Jurkat, Clone E6-1 (cell line): ENCODE results near the gene KCNK5.

Experiments used
- DNase-seq: peaks from one replicate; pipeline ENCODE4 v3.0.0-alpha.2; 2011; ENCODE audit warnings: low read depth, low spot score
- H3K4me3 ChIP-seq: 2 replicates; pipeline ENCODE4 v1.5.1; 2011; ENCODE audit warnings: mild to moderate bottlenecking, low read length, control low read depth, moderate library complexity

KCNK5 gene

DNA sequence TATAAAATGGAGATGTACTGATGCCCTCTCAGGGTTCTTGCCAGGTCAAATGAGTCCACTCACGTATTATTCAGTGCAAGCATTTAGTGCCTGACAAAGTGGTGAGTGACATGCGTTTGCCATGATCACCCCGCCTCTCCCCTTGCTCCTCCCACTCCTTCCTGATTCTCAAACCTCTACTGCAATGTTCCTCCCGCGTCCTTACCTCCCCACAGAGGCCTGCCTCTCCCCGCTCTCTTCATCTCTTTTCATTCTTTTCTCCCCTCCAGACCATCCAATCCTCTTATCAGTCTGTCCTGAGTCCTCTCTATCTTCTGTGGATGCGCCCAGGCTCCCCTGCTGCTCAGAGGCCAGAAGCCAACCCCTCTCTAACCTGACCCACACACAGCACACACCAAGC, 40.7 kb downstream of the KCNK5 start:
- no peak overlapping the region for H3K4me3 ChIP-seq
- no peak for DNase-seq

DNA sequence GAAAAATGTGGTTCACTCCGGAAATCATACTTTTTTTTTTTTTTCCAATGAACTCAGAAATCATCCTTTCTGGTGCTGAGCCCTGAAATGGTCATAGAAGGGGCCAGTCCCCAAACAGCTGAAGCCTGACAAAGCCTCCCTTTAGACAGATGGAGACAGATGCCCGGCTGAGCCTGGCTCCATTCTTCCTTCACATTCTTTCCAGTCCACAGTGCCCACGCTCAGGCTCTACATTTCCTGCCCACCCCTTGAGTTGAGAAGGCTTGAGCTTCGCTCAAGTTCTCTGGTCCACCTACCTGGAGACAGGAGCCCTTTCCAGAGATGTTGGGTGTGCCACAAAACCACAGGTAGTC, 41.2 kb downstream of the KCNK5 start:
- no peak for DNase-seq
- H3K4me3 ChIP-seq, result no peak overlapping the region

DNA sequence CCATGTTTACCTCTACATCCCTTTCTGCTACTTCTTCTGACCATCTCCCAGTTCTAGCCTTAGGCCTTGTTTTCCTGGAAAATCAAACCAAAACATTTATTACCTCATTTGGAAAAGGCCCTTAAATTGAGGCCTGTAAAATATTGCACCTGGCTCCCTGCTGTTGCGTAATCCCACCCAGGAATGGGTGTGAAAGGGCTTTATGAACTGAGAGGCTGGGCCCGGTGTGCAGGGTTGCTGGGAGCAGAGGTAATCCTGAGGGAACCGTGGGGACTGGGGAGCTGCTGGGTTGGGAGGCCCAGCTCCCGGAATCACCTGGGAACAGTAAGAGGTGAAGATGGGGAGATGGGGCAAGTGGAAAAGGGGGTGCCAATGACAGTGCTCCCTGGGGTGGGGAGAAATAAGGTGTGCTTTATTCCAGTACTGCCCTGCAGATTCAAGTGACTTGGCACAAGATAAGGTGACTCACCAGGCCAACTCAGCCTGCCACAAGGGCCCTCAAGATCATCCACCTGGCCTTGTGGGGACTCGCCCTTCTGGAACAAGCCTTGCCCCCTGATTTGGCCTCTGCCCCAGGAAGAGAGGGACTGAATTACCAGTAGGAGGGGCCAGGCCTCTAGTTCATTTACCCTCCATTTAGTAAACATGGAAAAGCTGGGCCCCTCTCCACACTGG, 44.2 kb downstream of the KCNK5 start:
- no peak overlapping the region for H3K4me3 ChIP-seq
- no peak for DNase-seq

DNA sequence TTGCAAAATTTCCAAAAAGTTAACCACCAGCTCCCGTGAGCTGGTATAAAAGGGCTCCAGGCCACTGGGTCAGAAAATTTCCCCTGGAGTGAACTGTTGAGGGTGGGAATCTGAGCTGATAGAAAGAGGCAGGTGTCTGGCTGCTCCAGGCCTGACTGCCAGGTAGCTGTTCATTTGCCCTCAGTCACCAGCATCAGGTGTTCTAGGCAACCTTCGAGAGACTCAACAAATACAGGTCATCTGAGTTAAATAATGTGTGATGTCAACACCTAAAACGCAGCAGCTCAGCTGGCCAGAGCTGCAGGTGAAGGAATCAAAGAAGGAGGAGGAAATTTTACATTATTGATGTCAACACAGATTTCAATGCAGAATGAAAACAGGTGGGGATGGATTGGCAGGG, 46.7 kb downstream of the KCNK5 start:
- no peak for DNase-seq
- H3K4me3 ChIP-seq, result no peak overlapping the region

DNA sequence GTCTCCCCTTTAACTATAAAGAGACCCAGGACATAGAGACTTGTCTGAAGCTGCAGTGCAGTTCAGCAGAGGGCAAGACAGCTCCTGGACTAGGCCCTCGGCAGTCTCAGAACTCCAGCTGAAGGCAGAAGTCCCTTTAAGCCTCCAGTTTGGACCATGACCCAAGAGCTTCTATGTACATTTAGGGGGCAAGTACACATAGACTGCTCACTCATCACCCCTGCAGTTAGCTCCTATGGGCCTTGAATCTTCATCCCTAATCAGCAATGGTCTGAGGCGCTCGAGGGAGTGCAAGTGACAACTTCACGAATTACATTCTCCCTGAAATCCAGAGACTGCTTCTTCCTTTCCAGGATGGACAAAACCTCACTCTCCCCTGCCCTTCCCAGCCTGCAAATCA, 47.4 kb downstream of the KCNK5 start:
- DNase-seq, result no peak
- no peak overlapping the region for H3K4me3 ChIP-seq

DNA sequence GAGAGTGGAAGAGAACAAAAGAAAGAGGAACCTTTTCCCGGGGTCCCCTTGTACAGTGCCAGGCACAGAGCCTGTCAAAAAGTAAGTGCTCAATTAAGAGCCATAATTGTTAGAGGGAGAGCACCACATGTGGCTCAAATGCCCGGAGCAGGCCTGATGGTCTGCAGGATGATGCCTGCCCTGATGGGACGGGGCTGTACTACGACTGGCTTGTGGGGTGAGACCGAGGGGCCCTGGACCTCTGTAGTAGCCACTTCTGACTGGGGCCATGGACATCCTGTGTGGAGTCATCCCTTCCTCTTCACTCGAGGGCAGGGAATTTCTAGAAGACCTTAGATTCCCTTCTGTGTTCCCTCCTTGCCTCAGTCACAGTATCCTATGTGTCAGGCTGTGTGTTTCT, 47.9 kb downstream of the KCNK5 start:
- H3K4me3 ChIP-seq, result no peak overlapping the region
- DNase-seq, result no peak

DNA sequence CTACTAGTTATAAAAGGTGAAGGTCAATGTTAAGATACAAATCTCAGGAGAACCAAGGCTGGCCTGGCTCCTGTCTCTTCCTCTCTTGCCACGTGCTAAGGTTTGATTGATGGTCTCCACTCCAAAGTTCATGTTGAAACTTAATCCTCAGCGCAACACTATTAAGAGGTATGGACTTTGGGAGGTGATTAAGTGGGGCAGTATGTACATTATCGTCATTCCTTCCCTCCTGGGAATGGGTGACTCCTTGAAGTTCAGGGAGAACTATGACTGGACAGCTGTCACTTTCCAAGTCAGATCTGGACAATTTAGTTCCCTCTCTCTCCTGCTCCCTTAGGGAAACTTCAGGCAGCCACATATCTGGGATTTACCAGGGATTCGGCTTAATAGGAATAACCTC, 50.5 kb downstream of the KCNK5 start:
- DNase-seq, result no peak
- no peak overlapping the region for H3K4me3 ChIP-seq

DNA sequence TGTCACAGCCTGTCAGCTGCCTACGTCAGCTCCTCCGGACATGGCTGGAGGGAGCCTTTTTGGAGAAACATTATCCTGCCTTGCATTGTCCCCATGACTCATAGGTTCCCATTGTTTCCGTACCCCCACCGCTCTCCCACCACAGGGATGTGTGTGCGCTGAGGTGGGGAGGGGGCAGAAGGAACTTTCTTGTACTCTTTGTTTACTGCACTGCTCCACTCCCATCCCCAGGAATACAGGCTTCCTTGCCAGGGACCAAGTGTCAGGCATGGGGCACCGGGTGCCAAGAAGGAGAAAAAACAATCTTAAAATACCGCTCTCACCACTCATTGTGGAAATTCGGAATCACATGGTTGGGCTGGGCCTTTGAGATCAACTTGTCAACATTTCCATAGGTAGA, 51.0 kb downstream of the KCNK5 start:
- DNase-seq, result no peak
- no peak overlapping the region for H3K4me3 ChIP-seq

DNA sequence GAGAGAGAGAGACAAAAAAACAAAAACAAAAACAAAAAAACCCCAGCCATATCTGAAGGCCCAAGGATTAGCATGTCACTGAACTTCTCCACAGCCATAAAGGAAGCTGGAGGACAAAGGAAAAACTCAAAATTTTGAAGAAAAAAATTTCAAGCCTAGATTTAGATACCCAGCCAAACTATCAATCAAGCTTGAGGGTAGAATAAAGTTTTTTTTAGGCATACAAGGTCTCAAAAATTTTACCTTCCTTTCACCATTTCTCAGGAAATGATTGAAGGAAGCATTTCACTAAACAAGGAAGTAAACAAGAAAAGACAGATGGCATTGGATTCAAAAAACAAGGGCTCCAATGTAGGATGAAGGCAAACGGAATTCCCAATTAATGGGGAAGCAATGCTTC, 52.1 kb downstream of the KCNK5 start:
- H3K4me3 ChIP-seq, result no peak overlapping the region
- DNase-seq, result no peak

DNA sequence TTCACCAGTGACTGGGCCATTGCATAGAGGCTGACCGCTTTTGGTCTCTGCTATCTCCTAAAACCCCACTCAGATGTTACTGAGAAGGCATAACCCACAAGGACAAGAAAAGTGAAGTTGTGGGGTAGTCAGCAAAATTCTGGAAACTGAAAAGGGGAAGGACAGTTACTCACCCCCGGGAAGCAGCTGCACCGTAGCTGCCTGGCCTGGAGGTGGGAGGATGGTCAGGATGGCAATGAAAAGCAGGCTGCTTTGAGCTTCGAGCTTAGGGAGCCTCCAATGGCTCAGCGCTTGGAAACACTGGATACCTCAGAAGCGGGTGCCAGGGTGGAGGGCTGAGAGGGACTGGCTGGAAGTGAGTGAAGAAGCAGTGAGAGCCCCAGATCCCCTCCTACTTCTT, 56.0 kb downstream of the KCNK5 start:
- no peak for DNase-seq
- no peak overlapping the region for H3K4me3 ChIP-seq

DNA sequence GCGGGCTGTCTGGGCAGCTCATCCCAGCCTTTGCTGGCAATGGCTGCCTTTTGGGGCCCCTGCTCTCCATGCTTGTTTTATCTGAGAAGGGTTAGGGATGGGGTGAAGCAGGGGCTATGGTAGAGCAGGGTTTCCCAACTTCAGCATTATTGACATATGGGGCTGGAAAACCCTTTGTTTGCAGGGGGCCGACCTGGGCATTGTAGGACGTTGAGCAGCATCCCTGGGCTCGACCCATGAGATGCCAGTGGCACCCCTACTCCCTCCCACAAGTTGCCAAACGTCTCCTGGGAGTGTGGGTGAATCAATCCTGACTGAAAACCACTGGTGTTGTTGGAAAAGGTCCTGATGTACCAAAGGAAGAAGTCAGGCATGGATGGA, 56.9 kb downstream of the KCNK5 start:
- no peak overlapping the region for H3K4me3 ChIP-seq
- no peak for DNase-seq

DNA sequence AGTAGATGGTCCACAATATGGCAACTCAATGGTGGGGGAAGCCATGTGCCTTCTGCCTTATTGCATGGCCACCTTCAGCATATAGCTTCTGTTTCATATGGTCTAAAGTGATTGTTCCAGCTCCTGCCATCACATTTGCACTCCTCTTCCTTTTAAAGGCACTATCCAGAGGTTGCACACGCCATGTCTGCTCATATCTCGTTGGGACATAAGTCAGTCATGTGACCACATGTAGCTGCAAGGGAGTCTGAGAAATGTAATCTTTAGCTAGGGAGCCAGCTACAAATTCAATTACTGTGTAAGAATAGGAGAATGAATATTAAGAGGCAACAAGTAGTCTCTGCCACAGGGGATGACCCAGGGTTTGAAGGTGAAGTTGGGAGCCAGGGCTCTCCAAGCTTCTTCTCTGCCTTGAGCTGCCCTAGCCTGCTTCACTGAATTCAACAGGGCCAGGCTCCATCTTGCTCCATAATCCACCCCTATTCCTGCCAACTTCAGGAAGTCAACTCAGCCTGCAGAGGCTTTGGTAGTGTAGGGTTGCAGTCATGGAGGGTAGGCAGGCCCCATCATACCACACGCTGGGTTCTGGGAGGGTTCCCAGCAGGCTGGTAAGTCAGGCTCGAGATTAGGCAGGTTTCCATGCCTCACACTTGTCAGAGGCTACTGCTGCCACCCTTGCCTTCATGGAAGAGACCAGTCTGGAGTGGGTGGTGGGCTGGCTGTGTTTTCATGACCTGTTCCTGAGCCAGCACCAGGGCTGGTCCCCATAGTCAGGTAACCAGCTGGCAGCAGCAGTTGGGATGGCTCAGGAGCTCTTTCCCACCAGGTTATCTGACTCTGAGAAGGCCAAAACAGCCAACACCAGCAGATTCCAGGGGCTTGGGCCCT, 57.5 kb downstream of the KCNK5 start:
- no peak for DNase-seq

DNA sequence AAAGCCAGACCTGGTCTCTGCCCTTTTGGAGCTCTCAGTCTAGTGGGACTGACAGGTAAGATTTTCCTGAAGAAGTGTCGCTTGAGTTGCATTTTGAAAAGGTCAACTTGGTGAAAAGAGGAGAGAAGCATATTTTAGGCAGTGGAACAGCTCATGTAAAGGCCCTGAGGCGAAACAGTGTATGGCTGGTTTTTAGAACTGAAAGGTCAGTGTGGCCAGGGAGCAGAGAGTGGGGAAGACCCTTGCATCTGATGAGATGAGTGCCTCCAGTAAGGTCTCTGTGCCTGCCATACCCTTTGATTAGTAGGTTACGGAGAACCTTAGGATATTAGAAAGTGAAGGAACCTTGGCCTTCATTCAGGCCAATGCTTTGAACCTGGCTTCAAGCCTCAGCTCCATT, 58.4 kb downstream of the KCNK5 start:
- H3K4me3 ChIP-seq, result no peak overlapping the region
- DNase-seq, result no peak

More for the DNA sequence above, 57.5 kb downstream of the KCNK5 start:
- no peak overlapping the region for H3K4me3 ChIP-seq

DNA sequence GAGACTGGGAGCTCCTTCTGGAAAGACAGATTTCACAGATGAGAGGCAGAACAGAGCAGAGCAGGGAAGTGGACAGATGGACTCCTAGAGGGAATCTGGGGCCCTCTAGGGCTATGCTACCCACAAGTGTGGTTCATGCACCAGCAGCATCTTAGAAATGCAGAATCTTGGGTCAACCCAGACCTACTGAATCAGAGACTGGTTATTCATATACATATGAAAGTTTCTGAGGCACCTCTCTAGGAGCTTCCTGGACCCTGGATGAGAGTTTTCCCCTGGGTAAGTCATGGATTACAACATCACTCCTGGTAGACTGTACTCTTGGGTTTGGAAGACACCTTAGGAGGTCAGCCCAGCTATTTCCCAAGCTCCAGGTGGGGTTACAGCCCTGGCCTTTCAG, 58.9 kb downstream of the KCNK5 start:
- no peak overlapping the region for H3K4me3 ChIP-seq
- no peak for DNase-seq

DNA sequence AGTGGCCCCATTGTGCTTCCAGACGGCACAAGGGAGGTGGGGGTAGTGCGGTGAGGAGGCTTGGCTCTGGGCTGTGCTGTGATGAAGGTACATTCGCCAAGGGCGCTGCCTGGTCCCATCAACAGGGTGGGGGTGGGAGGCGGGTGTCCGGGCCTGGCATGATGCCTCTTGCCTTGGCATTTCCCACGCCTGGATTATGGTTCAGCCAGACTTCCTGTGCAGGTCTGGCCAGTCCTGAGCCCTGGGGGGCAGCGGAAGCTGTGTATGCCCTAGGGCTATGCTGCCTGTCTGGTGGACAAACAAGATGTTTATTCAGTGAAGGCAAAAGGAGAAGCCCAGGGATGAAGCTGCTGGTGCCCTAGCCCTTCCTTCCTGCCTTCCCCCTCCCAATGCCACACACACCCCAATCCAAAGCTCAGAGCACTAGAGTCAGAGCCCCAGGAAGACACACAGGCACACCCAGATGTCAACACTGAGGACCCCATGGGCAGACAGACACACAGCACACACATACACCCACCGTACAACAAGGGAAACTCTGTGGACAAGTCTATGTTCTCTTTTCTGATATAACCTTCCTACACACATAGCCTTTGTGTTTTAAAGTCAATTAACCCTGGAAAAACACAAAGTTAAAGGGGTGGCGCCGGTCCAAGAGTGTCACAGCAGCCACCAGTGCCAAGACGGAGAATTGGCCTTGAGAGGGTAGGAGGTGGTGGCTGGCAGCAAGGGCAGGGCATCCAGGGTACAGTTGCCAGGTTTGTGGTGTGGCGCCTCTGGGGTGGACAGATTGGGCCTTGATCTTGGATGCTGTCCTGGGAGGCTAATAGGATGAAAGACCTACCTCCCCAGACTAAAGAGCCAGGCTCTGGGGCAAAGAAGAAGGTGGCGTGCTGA, 59.6 kb downstream of the KCNK5 start:
- DNase-seq, result no peak
- no peak overlapping the region for H3K4me3 ChIP-seq

DNA sequence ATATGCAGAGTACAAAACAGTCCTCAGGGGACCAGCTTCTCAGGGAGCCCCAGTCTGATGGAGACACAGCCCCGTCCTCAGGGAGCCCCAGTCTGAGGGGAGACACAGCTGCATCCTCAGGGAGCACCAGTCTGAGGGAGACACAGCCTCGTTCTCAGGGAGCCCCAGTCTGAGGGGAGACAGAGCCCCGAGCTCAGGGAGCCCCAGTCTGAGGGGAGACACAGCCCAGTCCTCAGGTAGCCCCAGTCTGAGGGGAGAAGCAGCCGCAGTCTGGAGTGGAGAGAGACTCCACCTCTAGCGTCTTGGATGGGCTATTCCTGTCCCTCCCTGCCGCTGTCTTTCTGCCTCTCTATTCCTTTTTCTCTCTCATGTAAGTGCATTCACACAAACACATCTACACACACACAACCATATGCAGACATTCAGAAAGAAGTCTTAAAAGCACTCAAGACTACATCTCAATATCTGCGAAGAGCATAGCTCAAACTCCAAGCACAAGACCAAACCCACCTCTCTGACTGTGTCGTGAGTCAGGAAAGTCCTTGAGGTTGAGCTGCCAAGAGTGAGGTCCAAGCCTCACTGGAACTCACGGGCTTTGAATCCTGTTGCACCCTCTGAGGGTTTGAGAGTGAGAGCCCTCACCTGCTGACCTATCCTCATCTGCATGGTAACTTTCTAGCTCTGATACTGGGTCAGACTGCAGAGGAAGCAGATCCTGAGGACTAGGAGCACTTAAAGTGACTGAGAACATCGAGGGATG, 61.2 kb downstream of the KCNK5 start:
- no peak overlapping the region for H3K4me3 ChIP-seq
- DNase-seq, result no peak

DNA sequence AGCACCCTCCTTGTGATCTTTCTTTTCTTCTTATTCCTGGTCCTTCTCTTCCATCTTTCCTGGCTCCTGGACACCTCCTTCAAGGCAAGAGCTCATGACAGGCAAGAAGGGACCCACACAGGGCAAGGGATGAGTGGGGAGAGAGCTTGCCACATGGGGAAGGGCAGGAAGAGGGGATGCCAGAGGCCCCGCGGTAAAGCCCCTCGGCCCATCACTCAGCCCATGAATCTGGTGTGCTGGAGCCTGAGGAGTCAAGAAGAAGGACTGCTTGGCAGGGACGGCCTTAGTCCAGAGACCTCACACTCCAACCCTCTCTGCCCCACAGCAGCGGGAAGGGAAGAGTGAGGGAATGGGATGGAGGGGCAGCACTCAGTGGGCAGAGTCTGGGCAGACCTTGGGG, 62.0 kb downstream of the KCNK5 start:
- H3K4me3 ChIP-seq, result no peak overlapping the region

DNA sequence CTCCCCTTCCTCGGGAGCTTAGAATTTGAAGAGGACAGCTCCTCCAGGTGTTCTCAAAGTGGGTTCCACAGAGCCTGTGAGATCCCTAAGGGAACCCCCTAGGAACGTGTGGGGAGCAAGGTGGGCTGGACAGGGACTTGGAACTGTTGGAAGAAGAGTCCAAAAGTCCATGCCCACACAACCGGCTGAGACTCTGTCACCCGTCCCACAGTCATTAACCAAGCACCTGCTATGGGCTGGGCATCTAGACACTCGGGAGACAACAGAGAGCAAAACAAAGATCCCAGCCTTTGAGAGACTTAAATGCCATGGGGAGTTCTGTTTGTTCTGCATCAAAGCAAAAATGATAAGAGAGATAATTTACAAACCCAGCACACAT, 62.4 kb downstream of the KCNK5 start:
- DNase-seq, result no peak
- H3K4me3 ChIP-seq, result no peak overlapping the region

More for the DNA sequence above, 62.0 kb downstream of the KCNK5 start:
- no peak for DNase-seq

DNA sequence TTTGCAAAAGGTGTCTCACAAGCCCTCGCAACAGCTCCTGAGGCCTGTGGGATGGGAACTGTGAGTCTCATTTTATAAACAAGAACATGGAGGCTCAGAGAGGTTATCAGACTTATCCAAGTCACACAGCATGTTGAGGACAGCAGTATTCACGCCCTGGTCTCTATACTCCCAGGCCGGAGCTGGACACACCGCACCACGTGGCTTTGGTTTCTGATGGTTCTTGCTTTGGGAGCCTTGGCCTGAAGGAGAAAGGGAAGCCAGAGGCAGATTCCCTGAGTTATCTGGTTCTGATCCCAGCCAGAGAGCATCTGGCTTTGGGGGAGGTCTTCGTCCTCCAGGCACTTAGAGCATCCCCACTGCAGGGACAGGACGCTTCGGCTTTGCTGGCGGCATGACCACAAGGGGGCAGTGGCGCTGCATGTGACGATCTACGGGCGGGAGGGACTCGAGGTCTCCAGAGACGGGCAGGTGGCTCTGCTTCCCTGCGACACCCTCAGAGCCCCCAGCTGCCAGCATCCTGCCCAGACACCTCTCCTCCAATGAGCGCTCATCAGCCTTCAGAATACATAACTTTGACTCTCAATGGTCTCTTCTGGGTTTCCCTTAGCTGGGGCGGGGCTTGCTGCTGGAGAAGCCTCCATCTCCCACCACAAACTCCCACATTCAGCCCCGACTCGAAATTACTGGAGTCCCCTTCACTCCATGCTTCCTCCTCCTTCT, 62.9 kb downstream of the KCNK5 start:
- no peak overlapping the region for H3K4me3 ChIP-seq
- peak; percentile 74 for DNase-seq
